Erythroblast (primary cell): Measurements from ENCODE around the gene GALNT18.

ENCODE experiments used
- DNase-seq, 2 experiments: peaks; one replicate each; lab custom pipeline; 2025; lab: John Stamatoyannopoulos, UW
- GATA1 ChIP-seq: IDR thresholded peaks from 2 replicates; pipeline ENCODE4 v1.6.1; 2011; ENCODE audit warnings: low read depth, mild to moderate bottlenecking, control low read depth, low read length, moderate library complexity
- POLR2A ChIP-seq: IDR thresholded peaks from 2 replicates; pipeline ENCODE4 v1.6.1; 2011; ENCODE audit warnings: mild to moderate bottlenecking, low read length

Gene GALNT18

GRCh38 chr11:11306855-11307254 lies 314.9 kb downstream of the GALNT18 start:
- DNase-seq: no peak
- TF ChIP-seq POLR2A: no peak
- no peak for TF ChIP-seq GATA1

- no peak for DNase-seq
- TF ChIP-seq POLR2A: no peak
These were observed 317.3 kb downstream of the GALNT18 start for GRCh38 chr11:11304550-11304949.

GRCh38 chr11:11302565-11302964 lies 319.2 kb downstream of the GALNT18 start:
- no peak for TF ChIP-seq GATA1
- no peak for TF ChIP-seq POLR2A
- no peak for DNase-seq

- no peak for TF ChIP-seq POLR2A
- TF ChIP-seq GATA1: no peak
- no peak for DNase-seq
These were observed 320.6 kb downstream of the GALNT18 start for GRCh38 chr11:11301212-11301611.

- DNase-seq: no peak
- TF ChIP-seq GATA1 (no peak), POLR2A (no peak)
These were observed 324.2 kb downstream of the GALNT18 start for GRCh38 chr11:11297578-11297977.

- DNase-seq: no peak
- no peak for TF ChIP-seq POLR2A
- no peak for TF ChIP-seq GATA1
These were observed 325.4 kb downstream of the GALNT18 start for GRCh38 chr11:11296434-11296833.

- DNase-seq: no peak
- TF ChIP-seq POLR2A: no peak
- no peak for TF ChIP-seq GATA1
These were observed 327.3 kb downstream of the GALNT18 start for GRCh38 chr11:11294551-11294855.

- no peak for DNase-seq
- no peak for TF ChIP-seq POLR2A
- no peak for TF ChIP-seq GATA1
These were observed 327.8 kb downstream of the GALNT18 start for GRCh38 chr11:11293798-11294550.

GRCh38 chr11:11292839-11293238 lies 329.0 kb downstream of the GALNT18 start:
- TF ChIP-seq POLR2A: no peak
- no peak for TF ChIP-seq GATA1
- no peak for DNase-seq

- DNase-seq: no peak
- TF ChIP-seq GATA1 (no peak), POLR2A (no peak)
These were observed 330.5 kb downstream of the GALNT18 start for GRCh38 chr11:11291041-11292015.

- no peak for DNase-seq
- no peak for TF ChIP-seq POLR2A
- TF ChIP-seq GATA1: no peak
These were observed 331.5 kb downstream of the GALNT18 start for GRCh38 chr11:11290354-11290753.

- no peak for TF ChIP-seq GATA1
- TF ChIP-seq POLR2A: no peak
- DNase-seq: no peak
These were observed 332.1 kb downstream of the GALNT18 start for GRCh38 chr11:11289669-11290068.

GRCh38 chr11:11288972-11289616 lies 332.7 kb downstream of the GALNT18 start:
- no peak for DNase-seq
- no peak for TF ChIP-seq POLR2A
- no peak for TF ChIP-seq GATA1

- TF ChIP-seq POLR2A (no peak), GATA1 (no peak)
- DNase-seq: no peak
These were observed 337.3 kb downstream of the GALNT18 start for GRCh38 chr11:11284481-11284880.
